ENCODE results near the gene CTTN. TPM values are rescaled to one million over a fixed set of nuclear protein-coding genes. Genes with fewer than 3 reads are reported as not detected.

The CTTN gene
- total RNA-seq (2014; rRNA removed; shearing (Covaris generic)), result 136 TPM in 2 replicates

GRCh38 chr11:70397983-70398833, at the start of gene CTTN:
Gene CTTN, plus strand, starts transcription at chr11:70398529. Its CDS starts 8,769 bp downstream, at chr11:70407298.
- DNase-seq (ENCODE audit: low read depth), result peak; percentile 85

GRCh38 chr11:70348608-70349007, 49.7 kb upstream of the CTTN start:
- DNase-seq (ENCODE audit: low read depth), result no peak

- DNase-seq (ENCODE audit: low read depth), result no peak
Observed at GRCh38 chr11:70351646-70352045, 46.7 kb upstream of the CTTN start.

- DNase-seq (ENCODE audit: low read depth), result no peak
Observed at GRCh38 chr11:70352100-70352499, 46.2 kb upstream of the CTTN start.

- no peak for DNase-seq (ENCODE audit: low read depth)
Observed at GRCh38 chr11:70352601-70353000, 45.7 kb upstream of the CTTN start.

GRCh38 chr11:70353329-70353728, 45.0 kb upstream of the CTTN start:
- no peak for DNase-seq (ENCODE audit: low read depth)

- DNase-seq (ENCODE audit: low read depth), result no peak
Observed at GRCh38 chr11:70353900-70354568, 44.3 kb upstream of the CTTN start.

GRCh38 chr11:70354629-70355028, 43.7 kb upstream of the CTTN start:
- DNase-seq (ENCODE audit: low read depth), result no peak

- DNase-seq (ENCODE audit: low read depth), result no peak
Observed at GRCh38 chr11:70358753-70359152, 39.6 kb upstream of the CTTN start.

GRCh38 chr11:70359451-70360205, 38.7 kb upstream of the CTTN start:
- no peak for DNase-seq (ENCODE audit: low read depth)

GRCh38 chr11:70360211-70360610, 38.1 kb upstream of the CTTN start:
- DNase-seq (ENCODE audit: low read depth), result no peak

- DNase-seq (ENCODE audit: low read depth), result no peak
Observed at GRCh38 chr11:70364178-70364577, 34.2 kb upstream of the CTTN start.

GRCh38 chr11:70364745-70365543, 33.4 kb upstream of the CTTN start:
- no peak for DNase-seq (ENCODE audit: low read depth)

GRCh38 chr11:70365544-70365927, 32.8 kb upstream of the CTTN start:
- no peak for DNase-seq (ENCODE audit: low read depth)

- peak; percentile 22 for DNase-seq (ENCODE audit: low read depth)
Observed at GRCh38 chr11:70367071-70367470, 31.3 kb upstream of the CTTN start.

- DNase-seq (ENCODE audit: low read depth), result no peak
Observed at GRCh38 chr11:70368961-70369360, 29.4 kb upstream of the CTTN start.

- no peak for DNase-seq (ENCODE audit: low read depth)
Observed at GRCh38 chr11:70371241-70371640, 27.1 kb upstream of the CTTN start.

- DNase-seq (ENCODE audit: low read depth), result no peak
Observed at GRCh38 chr11:70372076-70372475, 26.3 kb upstream of the CTTN start.

- DNase-seq (ENCODE audit: low read depth), result no peak
Observed at GRCh38 chr11:70376621-70377020, 21.7 kb upstream of the CTTN start.

- no peak for DNase-seq (ENCODE audit: low read depth)
Observed at GRCh38 chr11:70377645-70378044, 20.7 kb upstream of the CTTN start.

- DNase-seq (ENCODE audit: low read depth), result no peak
Observed at GRCh38 chr11:70378506-70379134, 19.7 kb upstream of the CTTN start.

Measured in Daoy (cell line).